Suprapubic skin (tissue), 4 donors: Measurements from ENCODE around the gene GLYATL3.

Experiments used
- EP300 ChIP-seq: sonication (generic); formaldehyde crosslinking; IDR thresholded peaks from one replicate; pipeline ENCODE4 v1.6.1; 2017; ENCODE audit warnings: antibody characterized with exemption
- POLR2A ChIP-seq, 2 donors: fragments of 450-650 bp; IDR thresholded peaks; one replicate each; pipeline ENCODE4 v1.6.1; 2017; ENCODE audit warnings: antibody characterized with exemption in 2 of 2, mild to moderate bottlenecking in 2 of 2, moderate library complexity in 2 of 2
- POLR2AphosphoS5 ChIP-seq, 3 donors: sonication (generic); formaldehyde crosslinking; IDR thresholded peaks; one replicate each; pipeline ENCODE4 v1.6.1; 2017; ENCODE audit warnings: antibody characterized with exemption in 3 of 3
- TF ChIP-seq, protein P1 (sequence below), 2 donors: fragments of 200-600 bp in 1 of 2; fragments of 450-650 bp in 1 of 2; sonication (generic) in 1 of 2; IDR thresholded peaks; one replicate each; pipeline ENCODE4 v1.5.1; 2016 to 2019; ENCODE audit warnings: antibody characterized with exemption in 2 of 2, mild to moderate bottlenecking in 1 of 2, moderate library complexity in 1 of 2

GRCh38 chr6:49552596-49552995 lies 52.9 kb downstream of the GLYATL3 start:
- TF ChIP-seq, protein P1, sequence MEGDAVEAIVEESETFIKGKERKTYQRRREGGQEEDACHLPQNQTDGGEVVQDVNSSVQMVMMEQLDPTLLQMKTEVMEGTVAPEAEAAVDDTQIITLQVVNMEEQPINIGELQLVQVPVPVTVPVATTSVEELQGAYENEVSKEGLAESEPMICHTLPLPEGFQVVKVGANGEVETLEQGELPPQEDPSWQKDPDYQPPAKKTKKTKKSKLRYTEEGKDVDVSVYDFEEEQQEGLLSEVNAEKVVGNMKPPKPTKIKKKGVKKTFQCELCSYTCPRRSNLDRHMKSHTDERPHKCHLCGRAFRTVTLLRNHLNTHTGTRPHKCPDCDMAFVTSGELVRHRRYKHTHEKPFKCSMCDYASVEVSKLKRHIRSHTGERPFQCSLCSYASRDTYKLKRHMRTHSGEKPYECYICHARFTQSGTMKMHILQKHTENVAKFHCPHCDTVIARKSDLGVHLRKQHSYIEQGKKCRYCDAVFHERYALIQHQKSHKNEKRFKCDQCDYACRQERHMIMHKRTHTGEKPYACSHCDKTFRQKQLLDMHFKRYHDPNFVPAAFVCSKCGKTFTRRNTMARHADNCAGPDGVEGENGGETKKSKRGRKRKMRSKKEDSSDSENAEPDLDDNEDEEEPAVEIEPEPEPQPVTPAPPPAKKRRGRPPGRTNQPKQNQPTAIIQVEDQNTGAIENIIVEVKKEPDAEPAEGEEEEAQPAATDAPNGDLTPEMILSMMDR (IDR thresholded peaks at IDR 0.05): no peak
- TF ChIP-seq POLR2A (IDR thresholded peaks at IDR 0.05) (no peak), EP300 (no peak), POLR2AphosphoS5 (IDR thresholded peaks at IDR 0.05) (no peak)
